GM12878 (cell line): ENCODE measurements around the gene ANKRD26. TPM values are rescaled to one million over a fixed set of nuclear protein-coding genes. Genes with fewer than 3 reads are reported as not detected.

Source experiments
- BCL11A ChIP-seq: IDR thresholded peaks from 2 replicates; pipeline ENCODE4 v1.6.1; 2011; ENCODE audit warnings: low read depth, low read length
- CBX3 ChIP-seq: fragments of 200-600 bp; sonication (generic); IDR thresholded peaks from 2 replicates; pipeline ENCODE4 v1.6.1; 2016; ENCODE audit warnings: low read depth, borderline replicate concordance
- CHD4 ChIP-seq: fragments of 200-600 bp; sonication (generic); IDR thresholded peaks from 2 replicates; pipeline ENCODE4 v1.6.1; 2016; ENCODE audit warnings: mild to moderate bottlenecking
- DPF2 ChIP-seq: fragments of 450-650 bp; IDR thresholded peaks from 2 replicates; pipeline ENCODE4 v1.6.1; 2017; ENCODE audit warnings: mild to moderate bottlenecking
- FOS ChIP-seq: IDR thresholded peaks from 3 replicates; pipeline ENCODE4 v1.6.1; 2011; ENCODE audit warnings: borderline replicate concordance; ENCODE audit not compliant: insufficient read length; ENCODE audit errors: extremely low read depth
- HDGF ChIP-seq: fragments of 450-650 bp; IDR thresholded peaks from 2 replicates; pipeline ENCODE4 v1.6.1; 2016; ENCODE audit warnings: antibody characterized with exemption
- NR2C2 ChIP-seq: IDR thresholded peaks from 2 replicates; pipeline ENCODE4 v1.6.1; 2011; ENCODE audit warnings: borderline replicate concordance, low read depth; ENCODE audit not compliant: control insufficient read depth, insufficient read length
- NR2F1 ChIP-seq: fragments of 450-650 bp; conservative IDR thresholded peaks from 2 replicates; pipeline ENCODE4 v1.6.1; 2017; ENCODE audit warnings: mild to moderate bottlenecking
- POU2F2 ChIP-seq: IDR thresholded peaks from 3 replicates; pipeline ENCODE4 v1.6.1; 2011; ENCODE audit warnings: low read depth, mild to moderate bottlenecking, low read length, borderline replicate concordance
- RBBP5 ChIP-seq: fragments of 200-600 bp; sonication (generic); conservative IDR thresholded peaks from 2 replicates; pipeline ENCODE4 v1.6.1; 2016
- TCF12 ChIP-seq: IDR thresholded peaks from 2 replicates; pipeline ENCODE4 v1.6.1; 2011; ENCODE audit warnings: low read depth, mild to moderate bottlenecking, low read length
- WRNIP1 ChIP-seq: IDR thresholded peaks from 2 replicates; pipeline ENCODE4 v1.6.1; 2011; ENCODE audit warnings: low read depth, low read length, improper control_type of control experiment, borderline replicate concordance
- ZNF274 ChIP-seq: IDR thresholded peaks from one replicate; pipeline ENCODE4 v1.8.0; 2011; ENCODE audit not compliant: insufficient read length, insufficient read depth
- ZNF687 ChIP-seq: fragments of 450-650 bp; IDR thresholded peaks from 2 replicates; pipeline ENCODE4 v1.6.1; 2017; ENCODE audit warnings: mild to moderate bottlenecking, moderate library complexity
- polyA plus RNA-seq, 11 experiments: library from polyadenylated mRNA; depleted of rRNA in 4 of 11; unstranded in 6 of 11; stranded (reverse) in 5 of 11; fragments of >200 nt; fragmentation: Nextera tagmentation in 4 of 11; fragmentation: Illumina TruSeq in 1 of 11; extraction: Ambion mirVana in 4 of 11; extraction: Trizol in 1 of 11; gene quantifications; 1 replicate in 1 of 11; 2 replicates in 10 of 11; pipeline versions ENCODE4 v1.2.1 to v1.2.3, GENCODE V29; 2011 to 2016; ENCODE audit warnings: inconsistent platforms in 2 of 11, missing spikeins in 2 of 11, low read depth in 1 of 11
- total RNA-seq, 4 experiments: library from RNA; depleted of rRNA in 3 of 4; stranded (reverse); fragments of >200 nt in 3 of 4; fragmentation: Illumina TruSeq in 1 of 4; extraction: Trizol in 1 of 4; gene quantifications; 2 replicates each; pipeline versions ENCODE4 v1.2.1 to v1.2.3, GENCODE V29; 2013 to 2021
- TF ChIP-seq, protein P1 (sequence below): fragments of 450-650 bp; IDR thresholded peaks from 2 replicates; pipeline ENCODE4 v1.6.1; 2018; ENCODE audit warnings: mild to moderate bottlenecking, low read depth, moderate library complexity; ENCODE audit not compliant: partially characterized antibody
- TF ChIP-seq, protein P2 (sequence below), 3 experiments: IDR thresholded peaks in 2 of 3; conservative IDR thresholded peaks in 1 of 3; 2 replicates each; pipeline ENCODE4 v1.5.1; 2011; ENCODE audit warnings: low read depth in 3 of 3, low read length in 3 of 3, mild to moderate bottlenecking in 3 of 3, control low read depth in 2 of 3, moderate library complexity in 2 of 3, inconsistent platforms in 1 of 3, mixed read lengths in 1 of 3; ENCODE audit not compliant: control insufficient read depth in 2 of 3, insufficient read depth in 1 of 3; ENCODE audit errors: extremely low read depth in 1 of 3
- TF ChIP-seq, protein P3 (sequence below): fragments of 450-650 bp; IDR thresholded peaks from 2 replicates; pipeline ENCODE4 v1.6.1; 2017; ENCODE audit warnings: borderline replicate concordance
- TF ChIP-seq, protein P4 (sequence below): IDR thresholded peaks from 2 replicates; pipeline ENCODE4 v1.6.1; 2012; ENCODE audit warnings: low read length, inconsistent platforms

Gene ANKRD26
- total and polyA plus RNA-seq, 10 of the 15 experiments (the other 5 are each of a cell fraction or from before 2014, with no cell fraction given) = 2.3 to 12.0 (median 5.1) TPM

GRCh38 chr10:26969145-26969926, 131.0 kb downstream of the ANKRD26 start (continued):
- TF ChIP-seq ZNF687 (no peak), POU2F2 (peak; percentile 43; the same call in 1 of the 3 replicates), FOS (no peak), WRNIP1 (no peak), DPF2 (peak; percentile 51; the same call in 1 of the 2 replicates), TCF12 (0 out of 2 replicates have a peak, but pooled peaks have one; percentile 34), BCL11A (peak; percentile 67; the same call in 1 of the 2 replicates), CBX3 (no peak), RBBP5 (no peak), CHD4 (no peak), NR2F1 (0 out of 2 replicates have a peak, but pooled peaks have one; percentile 27), NR2C2 (no peak), HDGF (no peak), ZNF274 (no peak)
- TF ChIP-seq, protein P1, sequence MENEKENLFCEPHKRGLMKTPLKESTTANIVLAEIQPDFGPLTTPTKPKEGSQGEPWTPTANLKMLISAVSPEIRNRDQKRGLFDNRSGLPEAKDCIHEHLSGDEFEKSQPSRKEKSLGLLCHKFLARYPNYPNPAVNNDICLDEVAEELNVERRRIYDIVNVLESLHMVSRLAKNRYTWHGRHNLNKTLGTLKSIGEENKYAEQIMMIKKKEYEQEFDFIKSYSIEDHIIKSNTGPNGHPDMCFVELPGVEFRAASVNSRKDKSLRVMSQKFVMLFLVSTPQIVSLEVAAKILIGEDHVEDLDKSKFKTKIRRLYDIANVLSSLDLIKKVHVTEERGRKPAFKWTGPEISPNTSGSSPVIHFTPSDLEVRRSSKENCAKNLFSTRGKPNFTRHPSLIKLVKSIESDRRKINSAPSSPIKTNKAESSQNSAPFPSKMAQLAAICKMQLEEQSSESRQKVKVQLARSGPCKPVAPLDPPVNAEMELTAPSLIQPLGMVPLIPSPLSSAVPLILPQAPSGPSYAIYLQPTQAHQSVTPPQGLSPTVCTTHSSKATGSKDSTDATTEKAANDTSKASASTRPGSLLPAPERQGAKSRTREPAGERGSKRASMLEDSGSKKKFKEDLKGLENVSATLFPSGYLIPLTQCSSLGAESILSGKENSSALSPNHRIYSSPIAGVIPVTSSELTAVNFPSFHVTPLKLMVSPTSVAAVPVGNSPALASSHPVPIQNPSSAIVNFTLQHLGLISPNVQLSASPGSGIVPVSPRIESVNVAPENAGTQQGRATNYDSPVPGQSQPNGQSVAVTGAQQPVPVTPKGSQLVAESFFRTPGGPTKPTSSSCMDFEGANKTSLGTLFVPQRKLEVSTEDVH = no peak
- TF ChIP-seq, protein P2, sequence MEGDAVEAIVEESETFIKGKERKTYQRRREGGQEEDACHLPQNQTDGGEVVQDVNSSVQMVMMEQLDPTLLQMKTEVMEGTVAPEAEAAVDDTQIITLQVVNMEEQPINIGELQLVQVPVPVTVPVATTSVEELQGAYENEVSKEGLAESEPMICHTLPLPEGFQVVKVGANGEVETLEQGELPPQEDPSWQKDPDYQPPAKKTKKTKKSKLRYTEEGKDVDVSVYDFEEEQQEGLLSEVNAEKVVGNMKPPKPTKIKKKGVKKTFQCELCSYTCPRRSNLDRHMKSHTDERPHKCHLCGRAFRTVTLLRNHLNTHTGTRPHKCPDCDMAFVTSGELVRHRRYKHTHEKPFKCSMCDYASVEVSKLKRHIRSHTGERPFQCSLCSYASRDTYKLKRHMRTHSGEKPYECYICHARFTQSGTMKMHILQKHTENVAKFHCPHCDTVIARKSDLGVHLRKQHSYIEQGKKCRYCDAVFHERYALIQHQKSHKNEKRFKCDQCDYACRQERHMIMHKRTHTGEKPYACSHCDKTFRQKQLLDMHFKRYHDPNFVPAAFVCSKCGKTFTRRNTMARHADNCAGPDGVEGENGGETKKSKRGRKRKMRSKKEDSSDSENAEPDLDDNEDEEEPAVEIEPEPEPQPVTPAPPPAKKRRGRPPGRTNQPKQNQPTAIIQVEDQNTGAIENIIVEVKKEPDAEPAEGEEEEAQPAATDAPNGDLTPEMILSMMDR (IDR thresholded peaks at IDR 0.05 in 2 of 3, conservative IDR thresholded peaks at IDR 0.05 in 1 of 3; ENCODE audit: control insufficient read depth in 2 of 3, extremely low read depth in 1 of 3, insufficient read depth in 1 of 3, low read depth in 3 of 3, low read length in 3 of 3) = no peak
- TF ChIP-seq, protein P3, sequence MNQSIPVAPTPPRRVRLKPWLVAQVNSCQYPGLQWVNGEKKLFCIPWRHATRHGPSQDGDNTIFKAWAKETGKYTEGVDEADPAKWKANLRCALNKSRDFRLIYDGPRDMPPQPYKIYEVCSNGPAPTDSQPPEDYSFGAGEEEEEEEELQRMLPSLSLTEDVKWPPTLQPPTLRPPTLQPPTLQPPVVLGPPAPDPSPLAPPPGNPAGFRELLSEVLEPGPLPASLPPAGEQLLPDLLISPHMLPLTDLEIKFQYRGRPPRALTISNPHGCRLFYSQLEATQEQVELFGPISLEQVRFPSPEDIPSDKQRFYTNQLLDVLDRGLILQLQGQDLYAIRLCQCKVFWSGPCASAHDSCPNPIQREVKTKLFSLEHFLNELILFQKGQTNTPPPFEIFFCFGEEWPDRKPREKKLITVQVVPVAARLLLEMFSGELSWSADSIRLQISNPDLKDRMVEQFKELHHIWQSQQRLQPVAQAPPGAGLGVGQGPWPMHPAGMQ = no peak
- TF ChIP-seq, protein P4, sequence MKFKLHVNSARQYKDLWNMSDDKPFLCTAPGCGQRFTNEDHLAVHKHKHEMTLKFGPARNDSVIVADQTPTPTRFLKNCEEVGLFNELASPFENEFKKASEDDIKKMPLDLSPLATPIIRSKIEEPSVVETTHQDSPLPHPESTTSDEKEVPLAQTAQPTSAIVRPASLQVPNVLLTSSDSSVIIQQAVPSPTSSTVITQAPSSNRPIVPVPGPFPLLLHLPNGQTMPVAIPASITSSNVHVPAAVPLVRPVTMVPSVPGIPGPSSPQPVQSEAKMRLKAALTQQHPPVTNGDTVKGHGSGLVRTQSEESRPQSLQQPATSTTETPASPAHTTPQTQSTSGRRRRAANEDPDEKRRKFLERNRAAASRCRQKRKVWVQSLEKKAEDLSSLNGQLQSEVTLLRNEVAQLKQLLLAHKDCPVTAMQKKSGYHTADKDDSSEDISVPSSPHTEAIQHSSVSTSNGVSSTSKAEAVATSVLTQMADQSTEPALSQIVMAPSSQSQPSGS = peak; percentile 59
